ENCODE data around the gene FAT3.

DNA sequence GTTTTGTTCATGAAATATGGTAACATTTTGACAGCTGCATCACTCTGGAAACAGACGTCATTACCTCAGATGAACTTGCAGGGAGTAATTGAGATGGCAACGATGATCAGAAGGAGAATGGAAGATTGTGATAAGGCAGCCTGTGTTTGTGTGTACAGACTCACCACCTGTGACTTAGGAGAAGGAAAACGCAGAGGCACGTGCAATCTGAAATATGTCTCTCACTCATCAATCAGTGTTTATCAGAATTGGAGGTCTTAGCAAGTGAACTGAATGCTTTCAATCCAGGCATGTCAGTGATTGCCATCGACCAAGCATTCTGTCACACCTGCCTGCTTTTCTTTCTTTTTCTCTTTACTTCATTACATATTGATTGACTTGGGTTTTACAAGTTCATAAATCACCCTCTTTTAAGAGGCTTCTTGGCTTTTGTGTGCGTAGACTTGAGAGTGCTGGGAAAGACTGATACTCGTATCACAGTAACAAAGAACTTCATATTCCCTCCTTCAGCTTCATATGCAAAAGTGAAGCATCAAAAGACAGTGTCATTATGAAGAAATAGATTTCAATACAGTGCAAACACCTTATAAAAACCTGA is 24.6 kb downstream of the FAT3 start:
- no peak for TF ChIP-seq CTCF (IDR thresholded peaks at IDR 0.05; ENCODE audit: poor library complexity)
- TF ChIP-seq EZH2 (IDR thresholded peaks at IDR 0.05; ENCODE audit: borderline replicate concordance): no peak
